MM.1S (cell line): Measurements from ENCODE around the gene ZNF79.

Experiments used
- EZH2phosphoT487 ChIP-seq: fragments of 300-600 bp; sonication (generic); IDR thresholded peaks from 2 replicates; pipeline ENCODE4 v1.6.1; 2018; ENCODE audit warnings: antibody characterized with exemption, low read length
- TF ChIP-seq, protein P1 (sequence below): fragments of 300-600 bp; sonication (generic); IDR thresholded peaks from 2 replicates; pipeline ENCODE4 v1.5.1; 2016; ENCODE audit warnings: antibody characterized with exemption, low read length, mixed read lengths

DNA sequence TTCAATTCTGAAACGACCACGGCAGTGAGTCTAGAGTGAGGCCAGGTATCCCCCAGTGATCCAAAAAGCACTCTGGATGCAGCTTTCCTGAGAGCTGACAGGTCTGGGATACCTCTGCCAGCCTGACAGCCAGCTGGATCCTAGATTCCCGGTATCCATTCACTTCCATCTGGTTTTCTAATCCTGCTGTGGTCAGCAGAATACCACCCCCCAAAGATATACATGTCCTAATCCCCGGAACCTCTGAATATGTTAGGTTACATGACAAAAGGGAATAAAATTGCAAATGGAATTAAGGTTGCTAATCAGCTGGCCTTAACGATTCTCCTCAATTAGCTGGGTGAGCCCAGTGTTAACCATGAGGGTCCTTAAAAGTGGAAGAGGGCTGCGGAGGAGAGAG lies 1.4 kb upstream of the ZNF79 start:
- TF ChIP-seq, protein P1, sequence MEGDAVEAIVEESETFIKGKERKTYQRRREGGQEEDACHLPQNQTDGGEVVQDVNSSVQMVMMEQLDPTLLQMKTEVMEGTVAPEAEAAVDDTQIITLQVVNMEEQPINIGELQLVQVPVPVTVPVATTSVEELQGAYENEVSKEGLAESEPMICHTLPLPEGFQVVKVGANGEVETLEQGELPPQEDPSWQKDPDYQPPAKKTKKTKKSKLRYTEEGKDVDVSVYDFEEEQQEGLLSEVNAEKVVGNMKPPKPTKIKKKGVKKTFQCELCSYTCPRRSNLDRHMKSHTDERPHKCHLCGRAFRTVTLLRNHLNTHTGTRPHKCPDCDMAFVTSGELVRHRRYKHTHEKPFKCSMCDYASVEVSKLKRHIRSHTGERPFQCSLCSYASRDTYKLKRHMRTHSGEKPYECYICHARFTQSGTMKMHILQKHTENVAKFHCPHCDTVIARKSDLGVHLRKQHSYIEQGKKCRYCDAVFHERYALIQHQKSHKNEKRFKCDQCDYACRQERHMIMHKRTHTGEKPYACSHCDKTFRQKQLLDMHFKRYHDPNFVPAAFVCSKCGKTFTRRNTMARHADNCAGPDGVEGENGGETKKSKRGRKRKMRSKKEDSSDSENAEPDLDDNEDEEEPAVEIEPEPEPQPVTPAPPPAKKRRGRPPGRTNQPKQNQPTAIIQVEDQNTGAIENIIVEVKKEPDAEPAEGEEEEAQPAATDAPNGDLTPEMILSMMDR: no peak
- TF ChIP-seq EZH2phosphoT487: no peak
